Caco-2 (cell line): ENCODE measurements around the gene SLC44A5. TPM values are rescaled to one million over a fixed set of nuclear protein-coding genes. Genes with fewer than 3 reads are reported as not detected.

Experiments
- BruUV-seq: library from RNA; stranded (reverse); fragments of 400-500 nt; replicated peaks from 2 replicates; lab custom pipeline; 2021; lab: Mats Ljungman, UMichigan
- CTCF ChIA-PET: fragments of 300-600 bp; sonication (Branson Sonifier 250); formaldehyde crosslinking; loops from one replicate; lab custom pipeline; 2022; ENCODE audit warnings: antibody characterized with exemption; lab: Charles Lee
- POLR2A ChIA-PET: fragments of 300-600 bp; sonication (Branson Sonifier 250); formaldehyde crosslinking; loops from one replicate; lab custom pipeline; 2022; ENCODE audit warnings: antibody characterized with exemption; lab: Charles Lee
- DNase-seq, 2 experiments: peaks; one replicate each; pipeline versions ENCODE4 v3.0.0 to v3.0.0-alpha.2; 2020 to 2022
- H3K27me3 ChIP-seq: replicated peaks from 2 replicates; pipeline ENCODE4 v1.6.0; 2011; ENCODE audit warnings: low read length; ENCODE audit not compliant: control insufficient read depth, insufficient read depth
- H3K36me3 ChIP-seq: 2 replicates; pipeline ENCODE4 v1.5.1; 2011; ENCODE audit warnings: low read length; ENCODE audit not compliant: control insufficient read depth, insufficient read depth
- H3K4me1 ChIP-seq: fragments of 250-450 bp; sonication (Bioruptor Pico); 2 replicates; pipeline ENCODE4 v1.5.1; 2020; ENCODE audit warnings: mild to moderate bottlenecking
- H3K4me3 ChIP-seq: 2 replicates; pipeline ENCODE4 v1.5.1; 2011; ENCODE audit warnings: low read depth, mild to moderate bottlenecking, control low read depth, low read length
- H3K9me3 ChIP-seq: fragments of 250-450 bp; sonication (Bioruptor Pico); 2 replicates; pipeline ENCODE4 v1.5.1; 2020; ENCODE audit warnings: mild to moderate bottlenecking, moderate library complexity
- H3K27ac Mint-ChIP-seq: one replicate; pipeline ENCODE4 v1.8.0; 2022; ENCODE audit warnings: mixed read lengths; ENCODE audit not compliant: unreplicated experiment
- H3K27me3 Mint-ChIP-seq: one replicate; pipeline ENCODE4 v1.8.0; 2022; ENCODE audit warnings: mixed read lengths; ENCODE audit not compliant: insufficient read depth, unreplicated experiment
- H3K36me3 Mint-ChIP-seq: one replicate; pipeline ENCODE4 v1.8.0; 2022; ENCODE audit warnings: mild to moderate bottlenecking, mixed read lengths; ENCODE audit not compliant: insufficient read depth, unreplicated experiment
- H3K4me1 Mint-ChIP-seq: one replicate; pipeline ENCODE4 v1.8.0; 2022; ENCODE audit warnings: low read depth, mixed read lengths; ENCODE audit not compliant: unreplicated experiment
- H3K4me3 Mint-ChIP-seq: one replicate; pipeline ENCODE4 v1.8.0; 2022; ENCODE audit warnings: mild to moderate bottlenecking, moderate library complexity, mixed read lengths; ENCODE audit not compliant: unreplicated experiment
- H3K9me3 Mint-ChIP-seq: one replicate; pipeline ENCODE4 v1.8.0; 2022; ENCODE audit warnings: mixed read lengths; ENCODE audit not compliant: unreplicated experiment
- CTCF ChIP-seq, 2 experiments: fragments of 200-600 bp in 1 of 2; IDR thresholded peaks; 1 replicate in 1 of 2; 2 replicates in 1 of 2; pipeline versions ENCODE4 v1.5.1 to v1.8.0; 2011 to 2022; ENCODE audit warnings: antibody characterized with exemption in 1 of 2, control low read depth in 1 of 2, inconsistent platforms in 1 of 2, low read depth in 1 of 2, low read length in 1 of 2, mild to moderate bottlenecking in 1 of 2, moderate library complexity in 1 of 2; ENCODE audit not compliant: insufficient read depth in 1 of 2, severe bottlenecking in 1 of 2, unreplicated experiment in 1 of 2
- intact Hi-C: fragments of 100-400 bp; cut with micrococcal nuclease; formaldehyde crosslinking; loops from one replicate; pipeline ENCODE4 v1.10.0; 2022; ENCODE audit not compliant: unreplicated experiment
- total RNA-seq: library from RNA; stranded (reverse); gene quantifications from 2 replicates; pipeline ENCODE4 v1.2.3, GENCODE V29; 2022

Gene SLC44A5
- total RNA-seq, 1 experiment from 2014 or later: 13.6 TPM

- H3K4me1 ChIP-seq: no peaks in the 10 kb centered on the region
- POLR2A ChIA-PET: interaction anchor here (0.6 kb wide), 1 partner anchor 9 kb away, joined by 3 read pairs; no protein-coding TSS in a partner anchor
- no peaks in the 10 kb centered on the region for H3K27me3 ChIP-seq
- intact Hi-C loops: no loop called here
- Mint-ChIP-seq H3K27me3 (no peaks in the 10 kb centered on the region), H3K9me3 (no peaks in the 10 kb centered on the region), H3K36me3 (peaks cover 13% of the 10 kb centered on the region), H3K4me3 (no peak overlapping the region), H3K4me1 (no peaks in the 10 kb centered on the region), H3K27ac (no peak overlapping the region)
- no peaks in the 10 kb centered on the region for H3K36me3 ChIP-seq
- TF ChIP-seq CTCF (IDR thresholded peaks at IDR 0.05; ENCODE audit: insufficient read depth in 1 of 2, low read depth in 1 of 2, low read length in 1 of 2, severe bottlenecking in 1 of 2, unreplicated experiment in 1 of 2): no peak
- no peaks in the 10 kb centered on the region for H3K9me3 ChIP-seq
- BruUV-seq: no TSS peak
- no peak overlapping the region for H3K4me3 ChIP-seq
- DNase-seq: no peak
- CTCF ChIA-PET: interaction anchor here (1.0 kb wide), 1 partner anchor 9 kb away, joined by 5 read pairs; no protein-coding TSS in a partner anchor
These were observed 335.9 kb downstream of the SLC44A5 start for GRCh38 chr1:75274920-75275506.

- POLR2A ChIA-PET: no interaction called here
These were observed 337.8 kb downstream of the SLC44A5 start for GRCh38 chr1:75273110-75273509.

GRCh38 chr1:75265792-75266191 lies 345.1 kb downstream of the SLC44A5 start:
- intact Hi-C loops: loop anchor here (1.0 to 10.0 kb wide), 8 partner anchors 68 to 519 kb away; partner anchors contain the start of genes ACADM and RABGGTB
- Histone ChIP-seq H3K9me3 (no peaks in the 10 kb centered on the region), H3K27me3 (no peaks in the 10 kb centered on the region), H3K36me3 (no peaks in the 10 kb centered on the region), H3K4me1 (peaks cover 23% of the 10 kb centered on the region), H3K4me3 (no peak overlapping the region)
- Mint-ChIP-seq H3K4me3 (peak overlapping the region; percentile 35), H3K4me1 (peaks cover 29% of the 10 kb centered on the region), H3K27me3 (no peaks in the 10 kb centered on the region), H3K27ac (peak overlapping the region; percentile 83), H3K36me3 (no peaks in the 10 kb centered on the region), H3K9me3 (peaks cover 7% of the 10 kb centered on the region)
- peak; percentile 46 to 50 for TF ChIP-seq CTCF (IDR thresholded peaks at IDR 0.05; ENCODE audit: insufficient read depth in 1 of 2, low read depth in 1 of 2, low read length in 1 of 2, severe bottlenecking in 1 of 2, unreplicated experiment in 1 of 2)
- ChIA-PET CTCF (interaction anchor here (0.6 to 1.1 kb wide), 4 partner anchors 10 to 366 kb away, joined by 3 to 5 read pairs (median 4); no protein-coding TSS in a partner anchor), POLR2A (interaction anchor here (0.7 kb wide), 1 partner anchor 9 kb away, joined by 3 read pairs; no protein-coding TSS in a partner anchor)
- BruUV-seq: no TSS peak
- DNase-seq: peak; percentile 60 to 67

More at GRCh38 chr1:75273110-75273509, 337.8 kb downstream of the SLC44A5 start:
- no peaks in the 10 kb centered on the region for H3K27me3 Mint-ChIP-seq
- peaks cover 13% of the 10 kb centered on the region for H3K36me3 Mint-ChIP-seq
- no peaks in the 10 kb centered on the region for H3K27me3 ChIP-seq
- no peaks in the 10 kb centered on the region for H3K36me3 ChIP-seq
- no peaks in the 10 kb centered on the region for H3K4me1 ChIP-seq
- H3K9me3 Mint-ChIP-seq: no peaks in the 10 kb centered on the region
- TF ChIP-seq CTCF (IDR thresholded peaks at IDR 0.05; ENCODE audit: insufficient read depth in 1 of 2, low read depth in 1 of 2, low read length in 1 of 2, severe bottlenecking in 1 of 2, unreplicated experiment in 1 of 2): no peak
- H3K4me3 ChIP-seq: no peak overlapping the region
- intact Hi-C loops: no loop called here
- no peak overlapping the region for H3K27ac Mint-ChIP-seq
- DNase-seq: no peak
- H3K4me1 Mint-ChIP-seq: no peaks in the 10 kb centered on the region
- H3K4me3 Mint-ChIP-seq: no peak overlapping the region
- no TSS peak for BruUV-seq
- H3K9me3 ChIP-seq: no peaks in the 10 kb centered on the region
- CTCF ChIA-PET: no interaction called here
